Measurements from ENCODE around the gene ATP6V1B1.

Gene ATP6V1B1

DNA sequence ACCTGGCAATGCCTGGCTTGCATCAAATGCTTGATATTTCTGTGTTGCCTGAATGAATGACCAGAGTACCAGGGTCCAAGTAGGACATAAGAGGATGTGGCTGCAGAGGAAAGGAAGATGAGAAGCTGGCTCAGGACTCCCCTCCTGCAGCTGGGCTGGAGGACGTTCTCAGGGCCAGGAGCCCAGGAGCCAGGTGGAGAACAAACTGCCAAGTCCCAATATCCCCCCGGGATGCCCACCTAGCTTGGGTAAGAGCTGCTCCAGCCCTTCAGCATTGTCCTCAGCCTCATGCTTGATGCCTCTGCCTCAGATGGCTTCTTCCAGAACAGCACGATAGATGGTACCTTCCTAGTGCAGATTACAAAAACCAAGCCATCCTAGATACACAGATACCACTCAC, 8.6 kb upstream of the ATP6V1B1 start:
- no peak for DNase-seq (ENCODE audit: low spot score)

DNA sequence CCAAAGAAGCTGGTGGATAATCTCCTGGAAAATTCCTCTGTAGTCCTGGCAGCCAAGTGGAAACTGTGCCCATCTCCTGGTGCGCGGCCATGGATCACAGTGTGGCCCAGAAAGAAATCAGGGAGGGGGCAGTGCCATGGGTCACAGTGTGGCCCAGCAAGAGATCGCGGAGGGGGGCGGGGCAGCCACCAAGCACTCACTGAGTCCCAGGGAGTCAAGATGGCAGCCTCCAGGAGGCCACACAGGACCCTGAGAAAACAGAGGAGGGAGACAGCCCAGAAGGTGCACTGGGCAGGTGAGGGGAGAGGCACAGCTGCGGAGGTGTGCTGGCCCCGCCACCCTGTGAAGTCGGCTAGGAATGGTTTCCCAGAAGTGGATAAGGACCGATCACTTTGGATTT, 8.1 kb upstream of the ATP6V1B1 start:
- DNase-seq (ENCODE audit: low spot score): no peak

DNA sequence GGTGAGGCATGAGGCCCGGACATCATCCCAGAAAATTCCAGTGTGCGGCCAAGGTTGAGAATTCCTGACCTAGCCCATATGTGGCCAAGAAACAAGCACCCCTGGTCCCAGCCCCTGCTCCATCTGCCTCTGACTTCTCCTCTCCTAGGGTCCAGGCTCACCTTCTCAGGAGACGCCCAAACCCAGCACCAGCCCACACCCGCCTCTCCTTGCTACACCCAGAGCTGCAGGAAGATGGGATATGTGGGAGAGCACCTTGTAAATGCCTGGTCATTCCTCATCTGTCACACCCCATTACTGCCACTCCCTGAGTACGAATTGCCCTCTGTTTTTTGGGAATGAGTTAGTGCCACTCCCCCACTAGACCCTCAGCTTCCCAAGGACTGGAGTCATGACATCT, 7.3 kb upstream of the ATP6V1B1 start:
- DNase-seq (ENCODE audit: low spot score): no peak

DNA sequence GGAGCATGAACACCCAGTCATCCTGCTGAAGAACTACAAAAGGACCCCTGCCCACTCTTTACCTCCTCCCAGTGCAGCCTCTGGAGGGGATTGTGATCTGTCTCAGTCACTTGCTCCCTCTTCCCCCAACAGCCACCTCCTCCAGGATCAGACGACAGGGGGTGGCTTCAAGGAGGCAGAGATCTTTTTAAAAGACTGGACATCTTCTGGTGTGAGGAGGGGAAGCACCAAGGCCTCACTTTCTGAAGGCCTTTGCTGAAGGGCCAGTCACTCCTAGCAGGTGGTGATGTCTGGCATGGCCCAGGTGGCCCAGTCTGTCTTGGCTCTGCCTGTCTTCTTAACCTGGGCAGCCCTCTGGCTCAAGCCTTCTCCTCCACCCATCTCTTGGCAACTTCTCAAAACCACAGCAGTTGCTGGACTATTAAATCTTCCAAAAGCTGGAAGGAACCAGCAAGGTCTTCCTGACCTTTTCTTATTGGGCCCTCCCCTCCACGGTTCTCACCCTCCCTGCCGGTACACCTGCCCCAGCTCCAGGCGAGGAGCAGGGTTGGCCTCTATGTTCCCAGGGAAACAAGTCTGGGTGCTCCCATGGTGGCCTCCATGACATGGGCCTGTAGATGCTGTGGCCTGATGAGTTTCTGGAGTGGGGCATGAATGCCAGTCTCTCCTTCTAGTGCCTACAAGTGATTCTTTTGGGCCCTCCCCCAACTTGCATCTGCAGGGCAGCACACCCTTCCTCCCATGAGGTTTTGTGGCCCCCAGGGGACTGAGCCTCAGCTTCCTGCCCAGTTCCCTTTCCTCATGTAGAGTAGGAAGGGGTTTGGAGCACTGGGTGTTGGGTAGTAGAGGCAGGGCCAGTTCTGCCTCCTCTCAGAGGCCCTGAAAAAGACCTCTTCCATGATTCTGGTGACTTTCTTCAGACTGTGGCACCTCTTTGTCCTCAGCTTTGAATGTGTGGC, 5.0 kb upstream of the ATP6V1B1 start:
- DNase-seq (ENCODE audit: low spot score): no peak

DNA sequence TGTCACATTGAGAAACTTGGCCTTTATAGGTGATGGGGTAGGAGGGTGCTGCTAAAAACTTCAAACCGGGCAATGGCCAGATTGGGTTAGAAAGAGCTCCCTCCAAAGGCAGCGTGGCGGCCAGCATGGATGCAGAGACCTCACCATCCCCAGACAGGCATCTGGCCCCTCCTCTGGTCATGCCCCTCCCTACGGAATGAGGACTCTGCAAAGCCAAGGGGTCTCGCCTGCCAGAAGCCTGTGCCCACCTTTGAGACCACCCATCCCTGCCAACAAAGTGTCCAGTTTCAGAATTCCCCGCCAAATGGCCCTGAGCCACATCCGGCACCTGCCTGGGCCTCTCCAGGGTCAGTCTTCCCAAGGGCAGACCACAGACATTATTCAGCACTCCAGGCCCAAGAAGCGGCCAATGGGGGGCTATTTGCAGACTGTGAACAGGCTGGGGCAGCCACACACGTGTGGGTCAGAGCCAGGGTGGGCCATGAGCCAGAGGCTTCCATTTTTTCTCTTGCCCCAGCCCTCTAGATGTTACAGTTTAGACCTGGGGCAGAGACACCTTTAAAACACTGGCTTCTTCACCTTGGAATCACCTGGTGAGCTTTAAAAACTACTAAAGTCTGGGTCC, 4.2 kb upstream of the ATP6V1B1 start:
- DNase-seq (ENCODE audit: low spot score): no peak

DNA sequence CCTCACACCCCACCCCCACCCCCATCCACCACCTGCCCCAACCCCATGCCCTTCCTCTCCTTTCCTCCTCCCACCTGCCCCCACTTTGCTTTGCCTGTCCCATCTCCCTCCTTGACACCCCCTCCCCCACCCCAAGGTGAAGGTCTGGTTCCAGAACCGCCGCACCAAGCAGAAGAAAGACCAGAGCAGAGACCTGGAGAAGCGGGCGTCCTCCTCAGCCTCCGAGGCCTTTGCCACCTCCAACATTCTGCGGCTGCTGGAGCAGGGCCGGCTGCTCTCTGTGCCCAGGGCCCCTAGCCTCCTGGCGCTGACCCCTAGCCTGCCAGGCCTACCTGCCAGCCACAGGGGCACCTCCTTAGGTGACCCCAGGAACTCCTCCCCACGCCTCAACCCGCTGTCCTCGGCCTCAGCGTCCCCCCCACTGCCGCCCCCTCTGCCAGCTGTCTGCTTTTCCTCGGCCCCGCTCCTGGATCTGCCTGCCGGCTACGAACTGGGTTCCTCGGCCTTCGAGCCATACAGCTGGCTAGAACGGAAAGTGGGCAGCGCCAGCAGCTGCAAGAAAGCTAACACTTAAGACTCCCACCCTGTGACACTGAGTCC, 3.0 kb upstream of the ATP6V1B1 start:
- no peak for DNase-seq (ENCODE audit: low spot score)

DNA sequence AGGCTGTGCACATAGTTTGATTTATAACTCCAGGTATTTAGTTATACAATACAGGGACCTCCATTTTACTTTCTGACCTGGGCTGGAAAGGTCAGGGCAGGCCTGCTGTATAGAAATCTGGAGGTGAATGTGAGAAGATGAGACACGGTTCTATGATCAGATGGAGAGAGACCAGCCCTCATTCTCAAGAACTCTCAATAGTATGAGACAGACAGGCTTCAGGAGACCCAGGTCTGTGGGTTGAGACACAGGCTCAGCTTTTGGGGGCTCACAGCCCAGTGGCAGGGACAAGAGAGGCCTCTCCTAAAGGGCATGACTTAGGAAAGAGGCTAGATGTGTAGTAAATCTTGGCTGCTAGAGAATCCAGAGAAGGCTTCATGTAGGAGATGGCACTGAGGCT, 719 bp upstream of the ATP6V1B1 start:
- DNase-seq (ENCODE audit: low spot score): no peak

DNA sequence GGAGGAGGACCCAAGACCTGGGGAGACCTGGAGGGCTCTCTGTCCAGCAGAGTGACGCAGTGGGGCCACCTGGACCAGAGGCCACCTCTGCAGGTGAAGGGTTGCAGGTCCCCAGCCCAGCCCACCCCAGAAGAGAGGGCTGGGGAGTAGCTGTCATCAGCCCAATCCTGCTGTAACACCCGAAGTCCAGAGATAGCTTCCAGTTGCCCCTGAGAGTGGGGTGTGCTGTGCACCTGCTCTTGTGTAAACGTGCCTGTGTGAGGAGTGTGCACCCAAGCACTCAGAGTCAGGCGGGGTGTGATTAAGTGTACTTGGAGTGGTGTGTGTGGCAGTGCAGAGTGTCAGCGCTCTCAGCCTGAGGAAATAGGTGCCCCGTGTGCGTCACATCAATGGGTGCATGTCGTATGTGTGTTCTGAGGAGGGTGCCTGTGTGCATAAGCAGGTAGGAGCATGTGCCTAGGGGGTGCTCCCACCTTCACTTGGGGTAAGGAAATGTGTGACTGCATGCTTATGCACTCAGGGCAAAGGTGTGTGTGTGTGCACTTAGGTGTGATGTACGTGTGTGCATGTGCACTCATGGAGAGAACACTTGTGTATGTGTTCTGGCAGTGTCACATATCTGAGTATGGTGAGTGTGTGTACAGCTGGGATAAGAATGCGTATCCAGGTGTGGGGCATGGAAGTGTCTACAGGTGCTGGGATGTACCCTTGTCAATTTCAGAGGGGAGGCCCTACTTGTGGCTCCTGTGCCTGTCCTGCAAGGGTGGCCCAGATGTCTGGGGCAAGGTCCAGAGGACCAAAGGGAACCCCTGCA, 672 bp downstream of the ATP6V1B1 start:
- no peak for DNase-seq (ENCODE audit: low spot score)

DNA sequence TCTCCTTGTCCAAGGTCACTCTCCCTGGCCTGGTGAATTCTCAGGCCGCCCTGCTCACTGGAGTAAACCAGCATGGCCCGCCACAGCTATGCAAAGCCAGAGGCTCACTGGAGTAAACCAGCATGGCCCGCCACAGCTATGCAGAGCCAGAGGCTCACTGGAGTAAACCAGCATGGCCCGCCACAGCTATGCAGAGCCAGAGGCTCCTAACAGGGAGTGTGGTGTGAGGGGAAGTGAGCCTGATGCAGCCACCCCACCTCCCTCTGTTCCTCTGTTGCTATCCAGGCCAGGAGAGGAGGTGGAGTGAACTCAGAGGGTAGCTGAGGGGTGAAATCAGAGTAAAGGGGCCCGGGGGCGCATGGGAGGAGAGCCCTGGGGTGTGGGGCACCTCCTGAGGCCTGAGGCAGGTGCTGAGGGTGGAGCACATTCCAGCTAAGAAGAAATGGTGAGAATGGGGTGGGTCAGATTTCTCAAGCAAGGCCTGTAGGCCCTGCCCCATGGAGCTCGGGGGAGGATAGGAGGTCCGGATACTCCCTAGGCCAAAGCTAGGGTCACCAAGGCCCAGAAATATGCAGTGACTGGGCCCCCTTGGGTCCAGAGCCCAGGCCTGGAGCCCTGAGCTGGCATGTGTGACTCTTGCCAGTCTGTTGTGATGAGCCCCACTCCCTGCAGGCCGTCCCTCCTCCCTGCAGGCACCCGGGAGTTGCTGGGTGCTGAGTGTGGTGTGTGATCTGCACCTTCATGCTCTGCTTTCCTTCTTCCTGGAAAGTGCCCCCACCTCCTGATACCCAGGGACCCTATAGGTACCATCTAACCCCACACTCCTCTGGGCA, 1.5 kb downstream of the ATP6V1B1 start:
- peak; percentile 48 for DNase-seq (ENCODE audit: low spot score)

DNA sequence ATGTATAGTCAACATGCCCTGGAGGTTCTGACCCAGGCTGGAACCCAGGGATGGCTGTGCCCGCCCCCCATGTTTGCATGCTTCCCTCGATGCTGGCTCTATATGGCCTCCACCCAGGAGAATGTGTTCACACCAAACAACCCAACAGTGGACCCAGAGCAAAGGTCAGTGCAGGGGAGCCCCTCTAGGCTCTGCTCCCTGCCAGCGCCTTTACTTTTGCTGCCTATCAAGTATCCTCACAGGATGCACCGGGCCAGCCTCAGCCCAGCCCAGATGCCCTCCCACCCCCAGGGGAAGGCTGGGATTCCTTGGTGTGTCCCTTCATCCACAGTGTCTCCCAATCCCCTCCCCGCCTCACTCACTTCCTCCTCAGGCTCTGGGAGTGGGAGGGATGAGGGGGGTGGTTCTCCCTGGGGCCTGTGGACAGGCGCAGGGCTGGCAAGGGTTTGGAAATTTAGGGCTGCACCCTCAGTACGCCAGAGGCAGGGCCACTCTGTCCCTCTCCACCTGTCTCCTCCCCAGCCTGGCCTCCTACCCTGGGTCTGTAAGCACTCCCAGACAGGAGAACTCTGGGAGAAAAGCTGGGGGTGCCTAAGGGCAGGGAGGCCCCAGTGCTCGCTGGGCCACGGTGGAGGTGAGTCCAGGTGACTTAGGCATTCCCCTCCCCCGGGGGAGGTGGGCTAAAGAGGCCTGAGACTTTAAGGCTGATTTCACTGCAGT, 2.3 kb downstream of the ATP6V1B1 start:
- no peak for DNase-seq (ENCODE audit: low spot score)

DNA sequence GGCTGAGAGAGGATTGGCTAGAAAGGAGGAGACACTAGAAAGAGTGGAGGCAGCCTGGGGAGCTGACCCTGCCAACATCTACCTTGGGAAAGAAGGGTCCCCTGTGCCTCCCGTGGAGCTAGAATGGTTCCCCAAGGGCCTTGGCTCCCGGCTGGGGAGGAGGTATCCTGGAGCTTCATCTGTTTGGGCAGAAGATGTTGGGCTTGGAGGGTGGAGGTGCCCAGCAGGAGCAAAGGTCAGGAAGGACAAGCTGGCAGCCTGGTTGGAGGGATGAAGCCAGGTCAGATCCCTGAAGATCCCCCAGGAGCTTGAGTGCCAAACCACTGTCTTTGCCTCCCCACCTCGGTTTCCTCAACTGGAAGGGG, 2.9 kb downstream of the ATP6V1B1 start:
- DNase-seq (ENCODE audit: low spot score): no peak

DNA sequence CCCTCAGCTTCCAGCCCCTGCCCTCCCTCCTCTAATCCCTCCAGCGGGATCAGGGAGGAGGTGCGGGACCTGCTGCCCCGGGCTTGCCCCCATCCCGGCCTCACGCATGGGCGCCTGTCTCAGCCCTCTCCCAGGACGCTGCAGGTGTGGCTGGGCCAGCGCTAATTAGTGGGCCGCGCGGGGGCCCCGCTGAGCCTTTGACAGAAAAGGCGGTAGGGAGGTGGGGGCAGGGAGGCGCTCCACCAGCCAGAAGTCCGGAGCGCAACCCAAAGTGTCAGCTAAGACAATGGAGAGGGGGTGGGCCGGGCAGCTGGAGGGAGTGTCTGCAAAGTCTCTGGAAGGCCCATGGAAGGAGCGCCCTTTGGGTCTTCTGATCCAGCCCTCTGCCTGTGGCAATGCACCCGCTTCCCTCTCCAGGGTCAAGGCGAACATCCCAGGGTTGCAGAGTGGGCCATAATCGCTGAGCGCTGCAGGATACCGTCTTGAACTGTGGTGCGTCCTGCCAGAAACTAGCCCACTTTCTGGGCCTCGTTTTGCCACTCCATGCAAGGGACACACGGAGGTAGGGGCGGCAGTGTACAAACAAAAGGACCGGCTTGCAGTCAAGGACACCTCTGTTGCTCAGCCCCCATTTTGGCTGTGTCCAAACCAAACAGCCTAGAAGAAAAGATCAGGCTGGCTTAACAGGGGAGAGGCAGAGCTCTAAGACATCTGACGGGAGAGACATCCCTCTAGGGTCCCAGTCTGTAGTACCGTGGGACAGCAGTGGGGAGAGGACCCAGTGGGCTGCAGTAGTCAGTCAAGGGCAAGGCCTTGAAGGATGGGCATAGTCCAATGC, 3.5 kb downstream of the ATP6V1B1 start:
- DNase-seq (ENCODE audit: low spot score): no peak

DNA sequence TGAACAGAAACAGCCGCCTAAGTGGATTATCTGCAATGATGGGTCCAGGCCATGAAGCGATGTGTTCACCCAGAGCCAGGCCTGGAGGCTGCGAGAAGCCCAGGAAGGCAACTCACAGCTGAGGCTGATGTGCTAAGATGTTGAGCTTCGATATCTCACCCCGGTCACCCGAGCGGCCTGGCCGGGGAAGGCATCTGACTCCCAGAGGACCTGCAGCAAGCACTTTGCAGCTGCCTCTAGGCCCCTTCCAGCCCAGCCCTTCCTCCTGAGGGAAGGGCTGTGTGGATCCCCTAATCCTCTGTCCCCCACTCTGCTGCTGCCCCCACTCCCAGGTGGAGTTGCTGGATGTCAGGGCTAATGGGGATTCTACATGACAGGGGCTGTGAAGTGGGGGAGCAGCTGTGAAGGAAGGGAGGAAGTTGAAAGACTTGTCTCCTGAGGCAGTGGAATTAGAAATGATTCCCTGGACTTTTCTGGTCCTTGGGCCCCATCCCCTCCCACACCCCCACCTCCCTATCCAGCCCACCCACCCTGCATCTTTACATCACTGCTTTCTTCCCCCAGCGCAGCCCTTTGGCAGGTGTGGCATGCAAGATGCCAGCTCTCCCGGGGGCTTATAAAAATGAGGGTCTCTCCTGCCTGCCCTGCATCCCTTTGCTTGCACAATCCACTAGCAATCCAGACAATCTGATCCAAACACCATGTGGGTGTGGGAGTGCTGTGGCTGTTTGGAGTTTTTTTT, 4.3 kb downstream of the ATP6V1B1 start:
- DNase-seq (ENCODE audit: low spot score): no peak

DNA sequence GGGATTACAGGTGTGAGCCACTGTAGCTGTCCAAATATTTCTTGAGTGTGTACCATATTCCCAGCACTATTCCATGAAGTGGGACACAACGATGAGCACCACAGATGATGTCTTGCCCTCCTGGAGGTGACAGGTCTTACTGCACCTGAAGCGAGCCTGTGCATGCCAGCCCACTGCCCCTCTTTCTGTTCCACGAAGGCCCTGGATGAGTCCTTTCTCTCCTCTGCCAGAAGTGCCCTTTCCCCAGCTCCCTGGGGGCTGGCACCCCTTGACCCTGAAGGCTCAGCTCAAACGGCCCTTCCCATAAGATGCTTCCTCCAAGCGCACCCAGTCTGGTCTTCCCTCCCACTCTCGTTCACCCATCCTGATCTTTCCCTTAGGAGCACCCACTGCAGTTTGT, 5.5 kb downstream of the ATP6V1B1 start:
- DNase-seq (ENCODE audit: low spot score): no peak

DNA sequence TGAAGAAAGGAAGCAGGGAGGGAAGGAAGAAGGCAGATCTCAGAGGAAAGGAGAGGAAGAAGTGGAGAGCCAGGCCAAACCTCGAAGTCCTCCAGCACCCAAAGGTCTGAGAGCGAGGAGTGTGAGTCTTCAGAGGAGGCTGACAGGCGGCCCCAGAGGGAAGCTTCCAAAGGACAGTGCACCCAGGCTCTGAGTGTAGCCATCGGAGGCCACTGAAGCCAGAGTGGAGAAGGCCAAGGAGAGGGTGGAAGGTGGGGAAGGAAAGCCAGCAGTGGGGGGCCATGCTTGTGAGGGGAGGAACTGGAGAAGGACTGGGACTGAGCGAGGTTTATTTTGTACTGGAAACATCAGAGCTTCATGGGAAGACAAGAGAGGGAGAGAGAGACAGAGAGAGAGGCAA, 6.0 kb downstream of the ATP6V1B1 start:
- DNase-seq (ENCODE audit: low spot score): no peak

DNA sequence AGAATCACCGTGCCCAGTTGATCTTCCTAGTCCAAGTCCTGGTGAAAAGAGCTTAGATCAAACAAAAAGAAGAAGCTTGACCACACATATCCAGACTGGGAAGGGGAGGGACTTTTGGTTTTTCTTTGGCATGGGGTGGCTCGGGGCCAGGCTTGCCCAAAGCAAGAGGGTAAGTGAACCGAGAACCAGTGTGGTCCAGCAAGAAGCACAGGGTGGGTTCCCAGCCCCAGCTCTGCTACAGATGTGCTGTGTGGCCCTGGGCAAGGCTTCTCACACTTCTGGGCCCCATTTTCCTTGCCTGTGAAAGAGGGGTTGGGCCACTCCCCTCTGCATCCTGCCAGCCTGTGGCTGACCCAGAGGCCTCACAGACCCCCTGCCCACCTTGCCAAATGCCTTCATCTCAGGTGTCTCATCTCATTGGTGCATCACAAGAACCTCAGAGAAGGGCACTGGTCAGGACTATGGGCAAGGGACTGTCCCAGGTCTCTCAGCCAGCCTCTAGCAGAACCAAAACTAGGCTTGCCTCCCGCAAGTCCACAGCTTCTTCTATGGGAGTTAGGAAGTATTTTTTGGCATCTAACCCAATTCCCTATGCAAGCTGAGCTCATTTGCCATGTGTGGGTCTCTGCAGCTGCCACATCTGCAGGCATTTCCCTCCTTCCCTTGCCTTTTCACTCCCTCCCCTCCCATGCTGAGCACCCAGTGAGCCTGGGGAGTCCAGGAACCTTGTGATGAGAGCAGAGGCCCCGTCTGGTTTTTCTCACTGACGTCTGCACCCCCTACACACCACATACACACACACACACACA, 6.9 kb downstream of the ATP6V1B1 start:
- DNase-seq (ENCODE audit: low spot score): no peak

DNA sequence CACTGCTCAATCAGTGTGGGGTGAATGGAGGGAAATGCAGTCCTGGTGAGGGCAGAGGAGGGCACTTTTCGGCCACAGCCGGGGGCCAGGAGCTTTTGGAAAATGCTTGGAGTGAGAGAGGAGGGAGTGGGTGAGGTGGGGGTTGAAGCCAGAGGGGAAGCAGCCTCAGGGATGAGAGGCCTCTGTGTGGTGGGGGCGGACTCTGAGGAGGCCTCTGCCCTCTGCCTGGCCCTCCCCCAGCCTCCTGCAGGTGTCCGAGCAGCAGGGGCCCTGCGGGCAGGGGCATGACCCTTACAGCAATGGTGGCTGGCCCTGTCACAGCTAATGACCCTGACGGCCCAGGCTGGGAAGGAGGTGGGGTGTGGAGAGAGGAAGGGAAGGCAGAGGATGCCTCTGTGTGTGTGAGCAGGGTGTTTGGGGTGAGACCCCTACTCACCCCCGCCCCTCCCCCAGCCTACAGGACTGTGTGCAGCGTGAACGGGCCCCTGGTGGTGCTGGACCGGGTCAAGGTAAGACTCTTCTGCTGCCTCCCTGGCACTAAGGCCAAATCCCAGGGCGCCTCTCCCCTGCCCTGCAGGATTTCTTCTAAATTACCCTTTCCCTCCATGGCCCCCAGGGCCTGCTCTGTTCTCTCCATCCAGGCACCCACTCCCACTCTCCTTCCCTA, 7.6 kb downstream of the ATP6V1B1 start:
- no peak for DNase-seq (ENCODE audit: low spot score)
